GM21526 (cell line): ENCODE measurements around the gene ACSM2B.
"Not testable (repeated sequence)": the region's sequence is repeated elsewhere in the genome, so short reads cannot be mapped to it uniquely, and the experiment has no call there.

Source experiments
- ATAC-seq: cut with Tn5 transposase; IDR thresholded peaks from one replicate; pipeline ENCODE4 v1.9.1; 2021; ENCODE audit warnings: moderate library complexity; ENCODE audit not compliant: unreplicated experiment, low FRiP score

Gene ACSM2B

DNA sequence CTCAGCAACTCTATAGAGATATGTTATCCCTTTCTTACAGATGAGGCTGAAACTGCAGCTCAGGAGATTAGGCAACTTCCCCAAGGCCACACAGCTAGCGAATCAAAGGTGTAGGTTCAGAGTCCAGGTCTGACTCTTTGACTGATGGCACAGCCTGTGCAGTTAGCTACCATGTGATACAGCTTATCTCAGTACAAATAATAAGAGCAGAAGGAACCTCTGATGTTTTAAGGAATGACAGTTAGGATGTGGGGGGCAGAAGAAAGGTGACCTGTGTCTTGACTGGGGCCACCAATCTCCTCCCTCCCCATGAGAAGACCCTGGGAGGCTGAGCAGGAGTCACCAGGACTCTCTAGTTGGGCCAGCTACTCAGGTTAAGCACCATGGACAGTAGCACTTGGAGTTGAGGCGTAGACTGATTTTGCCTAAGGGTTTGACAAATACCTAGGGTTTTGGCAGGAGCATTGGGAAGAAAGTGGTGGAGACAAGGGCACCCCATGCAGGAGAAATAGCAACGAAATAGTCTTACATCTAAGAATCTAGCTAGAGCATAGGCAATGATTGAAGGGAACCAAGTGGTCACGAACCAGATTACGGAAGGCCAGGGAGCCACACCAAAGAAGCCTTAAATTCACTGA, 22.8 kb upstream of the ACSM2B start:
- ATAC-seq = no peak

DNA sequence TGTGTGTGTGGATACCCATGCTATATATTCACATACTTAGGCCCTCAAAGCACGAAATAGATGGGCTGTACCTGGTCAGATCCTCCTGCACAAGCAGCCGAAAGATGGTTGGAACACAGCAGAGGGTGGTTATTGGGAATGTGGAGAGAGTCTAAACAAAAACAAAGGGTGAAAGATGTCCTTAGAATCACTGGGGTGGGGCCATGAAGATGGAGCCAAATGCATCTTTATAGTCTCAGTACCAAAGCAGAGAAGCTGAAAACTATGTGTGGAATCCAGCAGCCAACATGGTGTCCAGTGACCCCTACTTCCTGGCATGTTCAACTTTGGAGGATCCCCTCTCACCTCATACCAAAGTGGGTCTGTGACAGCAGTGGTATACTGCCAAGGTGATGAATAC, 19.5 kb upstream of the ACSM2B start:
- not testable (repeated sequence) for ATAC-seq

GRCh38 chr16:20595068-20595467, 18.9 kb upstream of the ACSM2B start:
- ATAC-seq = not testable (repeated sequence)

DNA sequence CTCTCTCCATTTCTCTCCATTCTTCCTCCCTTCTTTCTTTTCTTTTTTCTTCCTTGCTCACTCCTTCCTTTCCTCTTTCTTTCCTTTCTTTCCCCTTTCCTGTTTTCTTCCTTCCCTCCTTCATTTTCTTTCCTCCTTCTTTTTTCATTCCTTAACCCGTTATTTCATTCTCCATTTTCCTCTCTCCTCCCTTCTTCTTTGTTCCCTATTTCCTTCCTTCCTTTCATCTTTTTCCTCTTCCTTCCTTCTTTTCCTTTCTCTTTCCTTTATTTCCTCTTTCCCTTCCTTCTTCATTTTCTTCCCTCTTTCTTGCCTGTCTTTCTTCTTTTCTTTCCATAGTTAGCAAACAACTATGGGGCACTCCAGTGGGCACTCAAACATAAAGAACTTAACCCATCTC, 16.6 kb upstream of the ACSM2B start:
- ATAC-seq = not testable (repeated sequence)

DNA sequence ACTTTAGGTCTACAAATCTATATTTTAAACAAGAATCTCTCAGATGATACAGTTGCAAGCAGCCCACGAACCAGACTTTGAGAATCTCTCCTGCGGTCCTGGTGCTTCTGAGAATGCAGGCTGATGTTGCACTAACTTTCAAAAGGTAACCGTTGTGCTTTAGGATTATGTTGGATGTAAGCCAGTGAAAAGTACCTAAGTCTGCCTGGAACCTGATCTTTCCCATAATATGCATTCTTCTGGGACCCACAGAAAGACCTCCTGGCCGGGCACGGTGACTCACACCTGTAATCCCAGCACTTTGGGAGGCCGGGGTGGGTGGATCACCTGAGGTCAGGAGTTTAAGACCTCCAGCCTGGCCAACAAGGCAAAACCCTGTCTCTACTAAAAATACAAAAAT, 13.3 kb upstream of the ACSM2B start:
- not testable (repeated sequence) for ATAC-seq

- not testable (repeated sequence) for ATAC-seq
These were observed 11.5 kb upstream of the ACSM2B start for GRCh38 chr16:20587645-20588074.

DNA sequence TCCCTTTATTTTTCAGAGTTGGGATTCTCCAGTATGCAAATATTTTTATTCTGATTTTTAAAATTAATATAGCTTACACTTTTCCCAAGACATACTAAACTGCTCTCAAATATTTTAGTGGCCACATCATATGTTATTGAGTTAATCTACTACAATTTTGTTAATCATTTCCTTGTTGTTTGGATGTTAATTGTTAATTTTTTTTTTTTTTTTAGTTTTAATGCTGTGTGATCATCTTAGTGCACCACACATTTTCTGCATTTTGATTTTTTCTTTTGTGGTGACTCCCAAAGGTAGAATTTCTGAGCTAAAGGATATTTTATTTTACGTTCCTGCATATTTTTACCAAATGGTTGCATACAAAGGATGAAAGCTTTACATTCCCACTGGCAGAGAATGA, 10.5 kb upstream of the ACSM2B start:
- not testable (repeated sequence) for ATAC-seq

DNA sequence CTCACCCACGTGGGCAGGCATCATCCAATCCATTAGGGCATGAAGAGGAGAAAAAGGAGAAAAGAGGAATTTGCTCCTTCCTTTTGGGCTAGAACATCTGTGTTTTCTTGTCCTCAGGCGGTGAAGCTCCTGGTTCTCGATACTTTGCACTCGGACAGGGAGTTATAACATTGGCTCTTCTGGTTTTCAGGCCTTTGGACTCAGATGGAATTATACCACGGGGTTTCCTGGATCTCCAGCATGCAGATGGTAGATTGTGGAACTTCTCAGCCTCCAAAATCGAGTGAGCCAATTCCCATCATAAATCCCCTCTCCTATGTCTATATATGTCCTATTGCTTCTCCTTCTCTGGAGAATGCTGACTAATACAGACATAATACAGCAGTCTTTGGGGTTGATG, 9.9 kb upstream of the ACSM2B start:
- ATAC-seq = not testable (repeated sequence)

DNA sequence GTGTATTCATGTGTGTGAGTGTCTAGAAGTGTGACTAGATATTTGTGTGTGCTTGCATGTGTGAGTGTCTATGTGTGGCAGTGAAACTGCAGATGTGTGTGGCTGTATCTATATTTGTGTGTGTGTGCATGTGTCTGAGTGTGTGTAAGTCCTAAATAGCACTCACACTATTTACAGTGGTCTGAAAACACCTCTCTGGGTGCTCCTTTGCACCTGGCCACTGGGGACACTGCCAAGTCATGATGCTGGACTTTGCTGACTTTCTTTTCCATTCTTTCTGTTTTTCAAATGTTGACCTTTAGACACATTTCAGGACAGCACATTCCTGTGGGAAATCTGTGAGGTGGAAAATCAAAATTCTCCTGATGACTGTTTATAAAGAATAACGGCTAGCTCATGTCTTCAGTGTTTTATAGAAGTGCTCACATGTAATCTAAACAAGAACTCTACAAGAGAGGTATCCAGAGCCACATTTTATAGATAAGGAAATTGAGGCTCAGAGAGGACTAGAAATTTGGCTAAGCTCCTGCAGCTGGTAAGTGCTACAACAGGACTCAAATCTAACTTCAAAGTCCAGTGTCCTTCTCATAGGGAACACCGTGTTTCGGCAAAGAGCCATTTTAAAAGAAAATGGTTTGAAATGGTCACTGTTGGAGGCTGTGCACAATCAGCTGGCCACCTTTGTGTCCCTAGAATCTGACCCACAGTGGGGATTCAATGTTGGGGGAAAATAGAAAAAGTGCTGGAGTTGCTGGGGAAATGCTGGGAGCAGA, 4.5 kb upstream of the ACSM2B start:
- ATAC-seq = not testable (repeated sequence)

GRCh38 chr16:20578091-20578490, 1.9 kb upstream of the ACSM2B start:
- not testable (repeated sequence) for ATAC-seq

- not testable (repeated sequence) for ATAC-seq
These were observed 7.0 kb downstream of the ACSM2B start for GRCh38 chr16:20569117-20569651.

DNA sequence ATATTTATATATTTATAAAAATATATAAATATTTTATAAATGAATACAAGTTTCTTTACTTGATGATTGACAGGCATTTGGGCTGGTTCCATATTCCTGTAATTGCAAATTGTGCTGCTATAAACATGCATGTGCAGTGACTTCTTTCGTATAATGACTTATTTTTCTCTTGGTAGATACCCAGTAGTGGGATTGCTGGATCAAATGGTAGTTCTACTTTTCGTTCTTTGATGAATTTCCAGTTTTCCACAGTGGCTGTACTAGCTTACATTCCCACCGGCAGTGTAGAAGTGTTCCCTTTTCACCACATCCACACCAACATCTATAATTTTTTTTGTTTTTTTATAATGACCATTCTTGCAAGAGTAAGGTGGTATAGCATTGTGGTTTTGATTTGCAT, 7.8 kb downstream of the ACSM2B start:
- ATAC-seq = no peak

GRCh38 chr16:20566864-20567263, 9.3 kb downstream of the ACSM2B start:
- ATAC-seq = no peak

- not testable (repeated sequence) for ATAC-seq
These were observed 10.8 kb downstream of the ACSM2B start for GRCh38 chr16:20565334-20565733.

DNA sequence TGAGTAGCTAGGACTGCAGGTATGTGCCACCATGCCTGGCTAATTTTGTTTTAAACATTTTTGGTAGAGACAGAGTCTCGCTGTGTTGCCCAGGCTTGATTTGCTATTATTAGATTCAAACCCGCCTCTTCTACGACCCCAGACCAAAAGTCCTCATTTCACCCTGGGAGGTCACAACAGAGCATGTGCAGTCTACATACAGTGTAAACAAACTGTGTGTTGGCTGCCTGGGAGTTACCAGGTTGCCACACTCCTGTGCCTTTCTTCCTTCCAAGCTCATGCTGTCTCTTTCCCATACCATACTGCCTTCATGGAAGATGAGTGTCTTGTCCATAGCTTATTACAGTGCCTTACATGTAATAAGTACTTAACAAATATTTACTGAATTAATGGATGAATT, 11.9 kb downstream of the ACSM2B start:
- ATAC-seq = not testable (repeated sequence)

GRCh38 chr16:20555628-20556027, 20.5 kb downstream of the ACSM2B start:
- ATAC-seq = not testable (repeated sequence)

- not testable (repeated sequence) for ATAC-seq
These were observed 21.5 kb downstream of the ACSM2B start for GRCh38 chr16:20554689-20555088.

DNA sequence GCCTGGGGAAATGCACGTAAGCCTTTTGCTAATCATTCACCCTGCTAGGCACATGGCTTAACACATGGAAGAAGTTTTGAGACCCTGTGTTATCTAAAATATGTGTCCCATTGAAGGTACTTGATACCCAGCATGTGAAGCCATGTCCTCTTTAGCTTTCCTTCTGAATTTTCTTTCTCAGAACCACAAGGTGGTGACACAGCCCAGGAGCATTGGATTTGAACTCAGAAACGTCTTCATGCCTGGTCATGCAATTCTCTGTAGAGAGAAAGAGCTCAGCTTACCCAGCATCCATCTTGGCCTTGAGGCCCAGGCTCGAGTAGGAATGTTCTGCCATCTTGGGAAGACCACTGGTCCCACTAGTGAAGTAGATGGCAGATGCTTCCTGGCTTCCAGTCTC, 22.7 kb downstream of the ACSM2B start:
- ATAC-seq = not testable (repeated sequence)

DNA sequence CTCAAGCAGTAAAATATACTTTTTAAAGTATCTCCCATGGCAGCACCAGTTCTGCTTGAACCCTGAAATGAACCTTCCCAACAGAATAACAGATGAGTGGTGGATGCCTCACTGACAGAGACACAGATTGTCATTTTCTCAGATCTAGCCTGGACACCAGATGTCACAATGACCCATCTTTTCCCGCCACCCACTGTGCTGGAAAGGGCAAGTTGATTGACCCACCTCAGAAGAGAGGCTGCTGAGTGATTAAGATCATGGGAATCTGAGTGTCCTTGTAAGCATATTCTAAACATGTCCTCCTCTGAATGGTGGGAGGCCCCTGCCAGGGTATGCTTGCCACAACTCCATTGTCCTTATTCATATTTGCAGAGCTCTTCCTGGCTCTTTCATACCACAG, 29.2 kb downstream of the ACSM2B start:
- ATAC-seq = not testable (repeated sequence)

- ATAC-seq = not testable (repeated sequence)
These were observed 29.8 kb downstream of the ACSM2B start for GRCh38 chr16:20546278-20546853.

- ATAC-seq = not testable (repeated sequence)
These were observed 35.4 kb downstream of the ACSM2B start for GRCh38 chr16:20540603-20541316.
